GM15510 (cell line): ENCODE measurements around the gene FPGT.

Experiments
- POLR2A ChIP-seq: IDR thresholded peaks from 3 replicates; pipeline ENCODE4 v1.6.1; 2011; ENCODE audit warnings: borderline replicate concordance; ENCODE audit not compliant: insufficient read length; ENCODE audit errors: extremely low read depth

FPGT gene

GRCh38 chr1:74246315-74246714, 48.3 kb downstream of the FPGT start:
- TF ChIP-seq POLR2A = no peak

DNA sequence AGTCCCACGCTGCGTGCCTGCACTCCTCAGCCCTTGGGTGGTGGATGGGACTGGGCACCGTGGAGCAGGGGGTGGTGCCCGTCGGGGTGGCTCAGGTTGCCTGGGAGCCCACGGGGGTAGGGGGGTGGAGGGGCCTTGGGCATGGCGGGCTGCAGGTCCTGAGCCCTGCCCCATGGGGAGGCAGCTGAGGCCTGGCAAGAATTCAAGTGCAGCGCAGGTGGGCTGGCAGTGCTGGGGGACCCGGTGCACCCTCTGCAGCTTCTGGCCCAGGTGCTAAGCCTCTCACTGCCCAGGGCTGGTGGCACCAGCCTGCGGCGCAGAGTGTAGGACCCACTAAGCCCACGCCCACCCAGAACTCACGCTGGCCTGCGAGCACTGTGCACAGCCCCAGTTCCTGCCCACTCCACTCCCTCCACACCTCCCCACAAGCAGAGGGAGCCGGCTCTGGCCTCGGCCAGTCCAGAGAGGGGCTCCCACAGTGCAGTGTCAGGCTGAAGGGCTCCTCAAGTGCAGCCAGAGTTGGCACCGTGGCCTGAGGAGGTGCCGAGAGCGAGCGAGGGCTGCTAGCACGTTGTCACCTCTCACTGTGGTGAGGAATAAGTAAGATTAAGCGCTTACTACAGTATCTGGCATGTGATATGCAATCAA, 50.0 kb downstream of the FPGT start:
- TF ChIP-seq POLR2A = no peak
